K562 (cell line): ENCODE measurements around the gene ERCC2. TPM values are rescaled to one million over a fixed set of nuclear protein-coding genes. Genes with fewer than 3 reads are reported as not detected.
"Not testable (repeated sequence)": the region's sequence is repeated elsewhere in the genome, so short reads cannot be mapped to it uniquely, and the experiment has no call there.

ENCODE experiments used
- ATAC-seq: fragments of 200-7000 bp; cut with Tn5 transposase; 3 replicates; pipeline ENCODE4 v1.9.1; 2020; ENCODE audit warnings: moderate library complexity
- BruUV-seq: library from RNA; stranded (reverse); fragments of 400-500 nt; replicated peaks from 2 replicates; lab custom pipeline; 2021; lab: Mats Ljungman, UMichigan
- CTCF ChIA-PET: fragments of 300-600 bp; formaldehyde crosslinking; extraction: SDS; loops from one replicate; lab custom pipeline; 2021; ENCODE audit warnings: low intra/inter-chr PET ratio; lab: Yijun Ruan, JAX
- POLR2A ChIA-PET: fragments of 300-600, 350-650 bp; sonication (Branson Sonifier 250); formaldehyde crosslinking; extraction: SDS; loops from one replicate; lab custom pipeline; 2021; ENCODE audit warnings: antibody characterized with exemption, inconsistent platforms; lab: Yijun Ruan, JAX
- DNase-seq, 4 experiments: peaks; one replicate each; pipeline versions ENCODE4 v3.0.0 to v3.0.0-alpha.2; 2011 to 2018; ENCODE audit warnings: low spot score in 3 of 4, mixed read lengths in 3 of 4; ENCODE audit errors: extremely low read depth in 1 of 4
- FAIRE-seq: peaks from 2 replicates; lab custom pipeline; 2011; peaks lifted over from hg19 to GRCh38; lab: Jason Lieb, UNC
- H2AFZ ChIP-seq: 2 replicates; pipeline ENCODE4 v1.6.0; 2011; ENCODE audit warnings: low read depth, low read length, control low read depth, inconsistent platforms
- H3K27ac ChIP-seq: fragments of 200-600 bp; 3 replicates; pipeline ENCODE4 v1.8.0; 2011; ENCODE audit warnings: low read depth, mild to moderate bottlenecking, control low read depth, inconsistent platforms, low read length, moderate library complexity, mixed read lengths; ENCODE audit errors: extremely low read depth
- H3K27me3 ChIP-seq, 2 experiments: fragments of 300-600 bp in 1 of 2; 2 replicates in 1 of 2; 3 replicates in 1 of 2; pipeline versions ENCODE4 v1.6.0 to v1.8.0; 2011; ENCODE audit warnings: inconsistent platforms in 2 of 2, low read length in 2 of 2, mild to moderate bottlenecking in 1 of 2, mixed read lengths in 1 of 2, moderate library complexity in 1 of 2; ENCODE audit not compliant: control insufficient read depth in 2 of 2, insufficient read depth in 2 of 2
- H3K36me3 ChIP-seq: fragments of 300-600 bp; 3 replicates; pipeline ENCODE4 v1.8.0; 2011; ENCODE audit warnings: mild to moderate bottlenecking, low read length, inconsistent platforms; ENCODE audit not compliant: control insufficient read depth, insufficient read depth
- H3K4me1 ChIP-seq, 2 experiments: fragments of 200-600 bp in 1 of 2; replicated peaks in 1 of 2; 2 replicates in 1 of 2; 3 replicates in 1 of 2; pipeline versions ENCODE4 v1.5.1 to v1.8.0; 2011; ENCODE audit warnings: inconsistent platforms in 2 of 2, low read length in 2 of 2, mild to moderate bottlenecking in 1 of 2, mixed read lengths in 1 of 2, moderate library complexity in 1 of 2; ENCODE audit not compliant: control insufficient read depth in 2 of 2, insufficient read depth in 2 of 2
- H3K4me2 ChIP-seq: 2 replicates; pipeline ENCODE4 v1.6.1; 2011; ENCODE audit warnings: low read length, control low read depth, inconsistent platforms, mixed read lengths; ENCODE audit not compliant: insufficient read depth
- H3K4me3 ChIP-seq: fragments of 200-600 bp; sonication (generic), shearing (Covaris generic); 2 replicates; pipeline ENCODE4 v1.5.1; 2016; ENCODE audit warnings: control low read depth, inconsistent platforms
- H3K79me2 ChIP-seq: fragments of 200-600 bp; 3 replicates; pipeline ENCODE4 v1.8.0; 2011; ENCODE audit warnings: low read length, inconsistent platforms; ENCODE audit not compliant: control insufficient read depth, insufficient read depth
- H3K9ac ChIP-seq, 2 experiments: 2 replicates each; pipeline versions ENCODE4 v1.6.0 to v1.6.1; 2011; ENCODE audit warnings: low read depth in 2 of 2, low read length in 2 of 2, control low read depth in 1 of 2, inconsistent platforms in 1 of 2, mild to moderate bottlenecking in 1 of 2, mixed read lengths in 1 of 2; ENCODE audit not compliant: insufficient read depth in 1 of 2
- H3K9me1 ChIP-seq: one replicate; pipeline ENCODE4 v1.6.0; 2011; ENCODE audit warnings: inconsistent platforms, mild to moderate bottlenecking, low read length, moderate library complexity; ENCODE audit not compliant: control insufficient read depth, insufficient read depth
- H3K9me3 ChIP-seq: replicated peaks from 2 replicates; pipeline ENCODE4 v1.5.1; 2011; ENCODE audit warnings: low read depth, low read length, inconsistent platforms; ENCODE audit not compliant: control insufficient read depth, insufficient read depth
- H4K20me1 ChIP-seq: replicated peaks from 2 replicates; pipeline ENCODE4 v1.6.1; 2011; ENCODE audit warnings: low read length, inconsistent platforms, mixed read lengths; ENCODE audit not compliant: control insufficient read depth, insufficient read depth
- ADNP ChIP-seq: fragments of 200-800 bp; sonication (Bioruptor generic); IDR thresholded peaks from 2 replicates; pipeline ENCODE4 v1.6.1; 2016; ENCODE audit warnings: missing genetic modification characterization, missing compliant biosample characterization
- BCOR ChIP-seq: fragments of 450-650 bp; IDR thresholded peaks from 2 replicates; pipeline ENCODE4 v1.6.1; 2016
- CHD4 ChIP-seq: fragments of 200-600 bp; sonication (generic); IDR thresholded peaks from 3 replicates; pipeline ENCODE4 v1.6.1; 2012; ENCODE audit warnings: low read depth, mild to moderate bottlenecking, mixed read lengths, low read length, inconsistent platforms; ENCODE audit not compliant: insufficient read depth, insufficient replicate concordance, poor library complexity, severe bottlenecking
- KDM1A ChIP-seq, 2 experiments: fragments of 450-650 bp; IDR thresholded peaks; 2 replicates each; pipeline ENCODE4 v1.6.1; 2016; ENCODE audit warnings: mild to moderate bottlenecking in 2 of 2
- RBM25 ChIP-seq: fragments of 200-400 bp; formaldehyde crosslinking; IDR thresholded peaks from 2 replicates; pipeline ENCODE4 v1.6.1; 2018; ENCODE audit warnings: low read length, low read depth, moderate library complexity; ENCODE audit not compliant: severe bottlenecking
- SMARCA5 ChIP-seq: fragments of 450-650 bp; IDR thresholded peaks from 2 replicates; pipeline ENCODE4 v1.6.1; 2016
- WGBS: fragments of 100-300 bp; shearing (Covaris generic); methylation state at CpG from one replicate; pipeline ENCODE4 v1.1.6; 2016; ENCODE audit warnings: low coverage, mixed read lengths; ENCODE audit not compliant: insufficient coverage; ENCODE audit errors: missing lambda C conversion rate; 5-methylcytosine and 5-hydroxymethylcytosine counted together
- in situ Hi-C: fragments of 300-500 bp; cut with MboI; formaldehyde crosslinking; loops from 4 replicates; pipeline ENCODE4 v1.15.0; 2018; ENCODE audit warnings: inconsistent platforms, mixed read lengths
- intact Hi-C: fragments of 100-400 bp; cut with micrococcal nuclease; formaldehyde crosslinking; loops from 2 replicates; pipeline ENCODE4 v1.14.2; 2022
- polyA plus RNA-seq, 8 experiments: library from polyadenylated mRNA; depleted of rRNA in 4 of 8; stranded (reverse) in 5 of 8; unstranded in 3 of 8; fragments of >200 nt; fragmentation: Nextera tagmentation in 2 of 8; fragmentation: Illumina TruSeq in 1 of 8; extraction: Ambion mirVana in 2 of 8; extraction: Trizol in 1 of 8; gene quantifications; 2 replicates each; pipeline versions ENCODE4 v1.2.1 to v1.2.3, GENCODE V29; 2011 to 2014; ENCODE audit warnings: inconsistent platforms in 1 of 8, missing spikeins in 1 of 8
- total RNA-seq, 7 experiments: library from RNA; depleted of rRNA in 6 of 7; stranded (reverse); fragments of >200 nt in 6 of 7; fragmentation: Illumina TruSeq in 2 of 7; extraction: Trizol in 2 of 7; gene quantifications; 2 replicates each; pipeline versions ENCODE4 v1.2.1 to v1.2.3, GENCODE V29; 2011 to 2021; ENCODE audit warnings: low replicate concordance in 1 of 7

ERCC2 gene
- total and polyA plus RNA-seq, 9 of the 15 experiments (the other 6 are each of a cell fraction or from before 2014, with no cell fraction given), result 2.2 to 55.9 (median 23.4) TPM

GRCh38 chr19:45334881-45335280 is 35.5 kb downstream of the ERCC2 start:
- in situ Hi-C loops, result loop anchor here (5.0 kb wide), 1 partner anchor 133 kb away; no protein-coding TSS in a partner anchor
- H3K9me3 ChIP-seq, H3K27me3 ChIP-seq, ATAC-seq, H4K20me1 ChIP-seq, DNase-seq, H3K9ac ChIP-seq, BruUV-seq, H3K4me3 ChIP-seq, H3K4me1 ChIP-seq, H2AFZ ChIP-seq, H3K27ac ChIP-seq, H3K36me3 ChIP-seq, H3K9me1 ChIP-seq, CTCF ChIA-PET, H3K79me2 ChIP-seq, FAIRE-seq, POLR2A ChIA-PET, H3K4me2 ChIP-seq: not testable (repeated sequence)
- TF ChIP-seq KDM1A (IDR thresholded peaks at IDR 0.05) (peak; percentile 74 to 78), BCOR (peak; percentile 93), ADNP (peak; percentile 57), SMARCA5 (peak; percentile 43; the same call in 1 of the 2 replicates), RBM25 (peak; percentile 95), CHD4 (peak; percentile 66)
- intact Hi-C loops, result loop anchor here (10.0 kb wide), 1 partner anchor 320 kb away; no protein-coding TSS in a partner anchor
- WGBS, result 53% methylated on average over 3 of the region's 4 CpGs
